IPS DF 19.7 (cell line): ENCODE measurements around the gene PIK3AP1.

Experiments
- DNase-seq: peaks from one replicate; pipeline ENCODE4 v3.0.0-alpha.2; 2013; ENCODE audit warnings: low read depth, low spot score

Gene PIK3AP1

GRCh38 chr10:96642973-96643372 lies 77.3 kb downstream of the PIK3AP1 start:
- DNase-seq = peak; percentile 35

DNA sequence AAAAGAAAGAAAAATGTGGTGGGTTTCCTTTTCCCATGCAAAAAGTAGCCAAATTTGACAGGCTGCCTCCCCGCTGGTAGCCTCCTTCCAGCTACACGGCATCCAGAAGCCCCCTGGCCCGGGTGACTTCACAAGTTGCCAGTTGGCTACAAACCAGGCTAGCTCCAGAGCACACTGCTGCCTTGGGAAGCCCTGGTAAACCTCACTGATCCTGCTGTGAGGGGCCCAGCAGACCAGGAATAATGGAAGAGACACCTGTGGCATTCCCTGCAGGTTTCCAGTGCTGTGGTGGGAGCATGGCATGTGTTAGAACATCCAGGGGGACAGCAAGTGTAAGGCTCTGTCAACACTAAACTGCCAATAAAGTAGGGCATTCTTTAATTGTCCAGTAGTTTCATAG lies 77.8 kb downstream of the PIK3AP1 start:
- no peak for DNase-seq

- DNase-seq = no peak
Observed at GRCh38 chr10:96641396-96642295, 78.7 kb downstream of the PIK3AP1 start.

DNA sequence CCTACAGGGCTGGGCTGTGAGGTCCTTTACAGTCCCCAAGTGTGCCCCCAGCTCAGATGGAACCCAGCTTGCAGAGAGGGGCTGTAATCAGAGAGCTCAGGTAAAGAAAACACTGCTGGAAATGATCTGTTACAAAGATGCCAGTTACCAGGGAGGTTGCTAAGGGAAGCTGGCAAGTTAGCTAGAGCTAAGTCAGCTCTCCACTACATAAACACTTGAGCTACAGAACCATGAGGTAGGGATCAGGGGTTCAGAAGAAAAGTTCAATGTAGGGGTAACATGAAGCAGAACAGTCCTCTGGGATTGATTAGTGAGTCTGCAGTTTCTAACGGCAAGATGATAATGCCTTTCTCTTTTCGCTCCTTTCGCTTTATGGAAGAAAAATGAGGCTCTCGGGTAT lies 80.4 kb downstream of the PIK3AP1 start:
- DNase-seq = no peak

GRCh38 chr10:96638696-96639095 lies 81.6 kb downstream of the PIK3AP1 start:
- DNase-seq = no peak

- no peak for DNase-seq
Observed at GRCh38 chr10:96638120-96638519, 82.2 kb downstream of the PIK3AP1 start.

DNA sequence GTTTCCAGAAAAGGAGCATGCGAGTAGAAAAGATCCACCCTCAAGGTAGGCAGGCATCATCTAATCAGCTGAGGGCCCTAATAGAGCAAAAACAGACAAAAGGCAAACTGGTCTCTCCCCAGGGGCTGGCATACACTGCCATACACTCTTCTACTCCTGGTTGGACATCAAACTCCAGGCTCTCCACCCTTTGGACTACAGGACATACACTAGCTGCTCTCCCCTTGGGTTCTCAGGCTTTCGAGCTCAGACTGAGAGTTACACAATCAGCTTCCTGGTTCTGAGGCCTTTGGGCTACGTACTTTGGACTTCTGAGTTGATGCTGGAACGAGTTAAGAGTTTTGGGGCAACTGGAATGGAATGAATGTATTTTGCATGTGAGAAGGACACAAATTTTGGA lies 82.6 kb downstream of the PIK3AP1 start:
- no peak for DNase-seq

GRCh38 chr10:96636551-96636950 lies 83.8 kb downstream of the PIK3AP1 start:
- no peak for DNase-seq

DNA sequence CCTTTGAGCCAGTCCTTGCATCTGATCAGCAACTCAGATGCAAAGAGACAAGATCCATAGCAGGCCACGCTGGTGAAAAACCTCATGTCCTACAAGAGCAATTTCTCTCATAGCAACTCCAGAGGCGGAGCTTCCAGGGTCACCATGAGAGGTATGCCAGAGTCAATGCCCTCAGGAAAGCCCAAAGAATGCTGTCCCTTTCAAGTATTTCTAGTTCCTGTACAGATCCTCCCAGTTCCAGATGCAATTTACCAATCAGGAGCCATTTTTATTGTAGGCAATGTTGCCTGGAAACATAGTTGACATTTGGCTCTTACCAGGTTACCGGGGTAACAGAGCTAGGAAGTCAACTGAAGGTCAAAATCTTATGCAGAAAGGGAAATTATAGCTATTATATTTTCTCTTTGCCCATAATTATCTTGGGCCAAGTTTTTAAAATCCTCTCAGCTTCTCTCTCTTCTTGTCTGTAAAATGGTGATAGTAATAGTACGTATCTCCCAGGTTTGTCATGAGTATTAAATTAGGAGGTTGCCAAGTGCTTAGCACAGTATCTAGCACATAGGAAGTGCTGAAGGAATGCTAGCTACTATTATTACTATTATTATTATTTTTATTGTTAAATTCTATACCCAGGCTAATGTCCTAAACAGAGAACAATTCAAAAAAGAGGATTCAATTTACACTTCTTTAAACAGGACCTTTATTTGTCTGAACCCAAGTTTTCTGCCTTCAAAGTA lies 87.2 kb downstream of the PIK3AP1 start:
- DNase-seq = no peak

DNA sequence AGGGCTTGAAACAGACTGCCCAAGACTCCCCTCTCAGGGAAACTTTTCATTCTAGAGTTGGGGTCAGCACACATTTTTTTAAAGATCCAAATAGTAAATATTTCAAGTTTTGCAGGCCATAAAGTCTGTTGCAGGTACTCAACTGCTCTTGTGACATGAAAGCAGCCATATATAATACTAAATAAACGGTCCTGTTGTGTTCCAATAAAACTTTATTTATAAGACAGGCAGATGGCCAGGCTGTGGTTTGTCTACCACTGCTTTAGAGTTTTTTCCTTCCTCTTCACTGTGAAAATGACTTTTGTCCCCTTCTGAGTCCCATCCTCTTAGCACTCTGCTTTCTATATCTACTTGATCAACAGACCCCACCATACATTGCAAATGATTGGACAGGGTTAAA lies 93.0 kb downstream of the PIK3AP1 start:
- DNase-seq = no peak

GRCh38 chr10:96626795-96627194 lies 93.5 kb downstream of the PIK3AP1 start:
- DNase-seq = peak; percentile 28

DNA sequence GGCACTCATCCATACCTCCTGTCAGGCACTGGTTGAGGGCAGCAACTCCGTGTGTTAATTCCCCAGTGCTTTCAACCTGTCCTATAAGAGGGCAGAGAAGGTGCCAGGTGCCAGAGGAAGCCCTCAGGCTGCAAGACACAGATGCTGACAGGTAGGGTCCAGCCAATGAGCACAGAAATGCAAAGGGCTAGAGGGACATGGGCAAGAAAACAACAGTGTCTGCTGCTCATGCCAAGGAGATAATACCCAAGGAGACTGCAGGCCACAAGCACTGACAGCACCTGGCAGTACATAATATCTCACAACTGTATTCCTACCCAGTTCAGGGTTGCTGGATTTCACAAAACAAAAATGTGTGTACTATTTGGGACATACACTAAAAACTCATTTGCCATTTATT lies 95.1 kb downstream of the PIK3AP1 start:
- DNase-seq = no peak

DNA sequence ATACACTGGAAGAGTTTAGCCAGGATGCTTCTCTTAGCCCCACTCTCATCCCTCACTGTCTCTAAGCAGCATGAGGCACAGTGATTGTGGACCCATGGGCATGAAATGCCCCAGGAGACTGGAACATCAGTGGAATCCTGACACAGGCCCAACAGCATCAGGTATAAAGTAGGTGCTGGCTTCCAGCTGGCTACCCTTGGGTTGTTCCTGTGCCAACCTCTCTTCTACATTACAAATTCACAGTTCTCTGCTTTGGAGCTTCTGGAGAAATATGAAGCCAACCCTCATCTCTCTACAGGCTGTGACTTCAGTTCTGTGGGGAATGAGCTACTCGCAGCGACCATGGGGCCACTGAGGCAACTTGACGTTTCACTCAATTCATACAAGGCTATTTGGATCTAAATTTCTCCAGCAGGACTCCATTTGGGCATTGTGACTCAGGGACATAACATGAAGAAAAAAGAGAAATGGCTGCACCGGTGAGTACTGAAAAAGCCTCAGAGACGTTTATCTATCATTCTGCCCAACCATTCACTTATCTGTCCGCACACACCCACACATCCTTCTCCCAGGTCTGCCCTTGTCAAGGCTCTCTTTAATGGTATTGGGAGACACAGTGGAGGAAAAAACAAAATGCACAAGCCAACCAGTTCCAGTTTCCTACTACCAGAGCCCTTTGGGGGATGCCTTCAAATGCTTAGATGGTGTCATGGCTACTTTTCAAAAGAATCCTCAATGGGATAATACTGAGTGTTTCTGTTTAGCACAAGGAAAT lies 98.1 kb downstream of the PIK3AP1 start:
- no peak for DNase-seq

- no peak for DNase-seq
Observed at GRCh38 chr10:96619796-96620773, 100.2 kb downstream of the PIK3AP1 start.

DNA sequence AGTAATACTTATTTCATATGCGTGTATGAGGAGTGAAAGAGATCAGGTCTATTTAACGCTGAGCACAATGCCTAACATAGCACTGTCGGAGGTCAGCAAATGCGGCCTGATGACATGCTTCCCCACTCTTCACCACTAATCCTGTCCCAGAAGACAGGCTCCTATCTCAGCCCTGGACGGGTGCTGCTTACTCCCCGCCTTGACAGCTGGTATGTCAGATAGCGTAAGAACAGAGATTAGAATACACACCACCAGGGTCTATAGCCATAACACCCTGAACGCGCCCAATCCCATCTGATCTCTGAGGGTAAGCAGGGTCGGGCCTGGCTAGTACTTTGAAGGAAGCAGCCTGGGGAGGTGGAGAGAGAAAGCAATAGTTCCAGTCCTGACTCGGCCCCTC lies 101.2 kb downstream of the PIK3AP1 start:
- DNase-seq = no peak

DNA sequence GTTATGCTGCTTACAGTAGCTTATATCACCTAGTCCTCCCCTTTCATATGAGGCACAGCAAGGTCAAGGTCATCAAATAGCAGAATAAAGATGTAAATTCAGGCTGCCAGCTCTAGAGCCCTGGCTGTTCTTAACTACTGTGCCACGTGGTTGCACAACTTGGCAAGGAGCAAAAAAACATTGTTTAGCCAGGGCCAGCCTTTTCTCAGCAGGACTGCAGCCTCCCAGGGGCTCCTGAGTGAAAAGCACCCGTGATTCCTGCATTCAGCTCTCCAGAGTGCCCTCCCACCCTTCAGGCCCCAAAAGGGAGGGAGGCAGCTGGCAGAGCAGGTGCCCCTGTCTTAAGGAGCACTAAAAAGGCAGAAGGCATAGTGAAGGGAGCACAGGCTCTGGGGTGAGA lies 101.7 kb downstream of the PIK3AP1 start:
- no peak for DNase-seq

DNA sequence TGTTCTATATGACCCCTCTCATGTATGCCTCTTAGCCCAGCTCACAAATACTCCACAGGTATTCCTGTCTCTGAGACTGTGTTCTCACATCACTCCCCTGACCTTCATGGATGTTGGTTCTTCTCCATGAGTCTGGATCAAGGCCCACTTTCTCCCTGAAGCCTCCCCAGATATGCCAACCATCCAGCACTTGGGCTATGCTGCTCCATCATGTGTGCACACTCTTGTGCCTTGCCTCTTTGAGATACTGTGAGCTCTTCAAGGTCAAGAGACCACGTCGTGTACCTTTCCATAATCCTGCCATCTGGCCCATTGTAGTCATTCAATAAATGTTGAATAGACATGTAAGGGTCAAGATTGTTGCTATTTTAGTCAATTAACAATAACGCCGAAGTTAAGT lies 103.4 kb downstream of the PIK3AP1 start:
- DNase-seq = no peak

DNA sequence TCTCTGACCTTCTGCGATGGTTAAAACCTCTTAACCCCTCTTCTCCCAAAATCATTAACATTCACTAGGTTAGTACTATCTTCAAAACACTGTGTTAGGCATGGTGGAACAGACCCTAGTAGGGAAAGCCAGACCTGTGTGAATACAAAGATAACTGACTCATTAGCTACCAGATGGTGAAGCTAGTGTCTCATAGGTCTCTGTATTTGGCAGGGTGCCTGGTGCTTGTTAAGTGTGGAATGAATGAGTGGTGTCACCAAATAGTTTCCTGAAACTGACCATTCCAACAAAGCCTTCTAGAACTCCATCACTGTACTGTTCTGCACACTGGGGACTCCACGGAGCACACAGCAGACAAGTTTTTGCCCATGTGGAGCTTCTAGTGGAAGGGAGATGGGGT lies 105.8 kb downstream of the PIK3AP1 start:
- no peak for DNase-seq

DNA sequence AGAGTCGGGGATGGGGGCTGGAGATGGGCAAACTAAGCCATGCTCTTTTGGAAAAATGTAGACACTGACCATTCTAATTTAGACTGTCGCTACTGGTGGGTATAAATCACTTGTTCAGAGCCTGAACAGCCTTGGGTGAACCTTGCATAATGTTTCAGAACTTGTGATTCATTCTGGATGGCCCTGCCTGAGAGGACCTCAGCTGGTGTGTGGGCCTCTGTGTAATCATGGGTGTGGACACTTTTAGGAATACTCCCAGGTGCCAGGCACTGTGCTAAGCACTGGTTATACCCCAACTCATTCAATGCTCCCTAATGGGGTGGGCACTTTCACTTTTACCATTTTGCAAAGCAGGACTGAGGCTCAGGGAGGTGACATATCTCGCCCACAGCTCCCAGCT lies 106.7 kb downstream of the PIK3AP1 start:
- DNase-seq = no peak

GRCh38 chr10:96612055-96612830 lies 108.1 kb downstream of the PIK3AP1 start:
- no peak for DNase-seq
